PFSK-1 (cell line): ENCODE results near the gene LIN9.

Experiments
- FOXP2 ChIP-seq: optimal IDR thresholded peaks from 2 replicates; pipeline ENCODE3; 2011; ENCODE audit warnings: borderline replicate concordance, control low read depth, inconsistent platforms; ENCODE audit not compliant: insufficient read depth; ENCODE audit errors: extremely low read length, extremely low read depth
- POLR2AphosphoS5 ChIP-seq: IDR thresholded peaks from 2 replicates; pipeline ENCODE4 v1.6.1; 2012; ENCODE audit warnings: low read depth, mild to moderate bottlenecking, control low read depth, low read length, moderate library complexity
- REST ChIP-seq, 2 experiments: IDR thresholded peaks; 2 replicates each; pipeline versions ENCODE4 v1.6.1 to v1.8.0; 2011 to 2012; ENCODE audit warnings: low read depth in 2 of 2, low read length in 2 of 2, control low read depth in 1 of 2, inconsistent platforms in 1 of 2, mild to moderate bottlenecking in 1 of 2, moderate library complexity in 1 of 2; ENCODE audit not compliant: insufficient read depth in 1 of 2
- SIN3A ChIP-seq: IDR thresholded peaks from 2 replicates; pipeline ENCODE4 v1.6.1; 2012; ENCODE audit warnings: mild to moderate bottlenecking, low read length, moderate library complexity, borderline replicate concordance; ENCODE audit not compliant: insufficient read depth
- TAF1 ChIP-seq: IDR thresholded peaks from 2 replicates; pipeline ENCODE4 v1.6.1; 2012; ENCODE audit warnings: low read length, control low read depth, borderline replicate concordance; ENCODE audit not compliant: insufficient read depth

LIN9 gene

GRCh38 chr1:226332947-226333346, 24.0 kb upstream of the LIN9 start:
- no peak for TF ChIP-seq TAF1
- no peak for TF ChIP-seq POLR2AphosphoS5
- no peak for TF ChIP-seq SIN3A
- TF ChIP-seq REST (IDR thresholded peaks at IDR 0.05; ENCODE audit: insufficient read depth in 1 of 2, low read depth in 2 of 2, low read length in 2 of 2): no peak
- TF ChIP-seq FOXP2: no peak

GRCh38 chr1:226329237-226329636, 20.3 kb upstream of the LIN9 start:
- TF ChIP-seq SIN3A (no peak), TAF1 (no peak), FOXP2 (no peak), REST (IDR thresholded peaks at IDR 0.05; ENCODE audit: insufficient read depth in 1 of 2, low read depth in 2 of 2, low read length in 2 of 2) (no peak), POLR2AphosphoS5 (no peak)

GRCh38 chr1:226327761-226328162, 18.8 kb upstream of the LIN9 start:
- TF ChIP-seq TAF1: no peak
- no peak for TF ChIP-seq FOXP2
- TF ChIP-seq SIN3A: no peak
- no peak for TF ChIP-seq REST (IDR thresholded peaks at IDR 0.05; ENCODE audit: insufficient read depth in 1 of 2, low read depth in 2 of 2, low read length in 2 of 2)
- no peak for TF ChIP-seq POLR2AphosphoS5

GRCh38 chr1:226325178-226325577, 16.2 kb upstream of the LIN9 start:
- no peak for TF ChIP-seq FOXP2
- TF ChIP-seq SIN3A: no peak
- TF ChIP-seq REST (IDR thresholded peaks at IDR 0.05; ENCODE audit: insufficient read depth in 1 of 2, low read depth in 2 of 2, low read length in 2 of 2): no peak
- TF ChIP-seq POLR2AphosphoS5: no peak

- TF ChIP-seq POLR2AphosphoS5 (no peak), FOXP2 (no peak), TAF1 (no peak), REST (IDR thresholded peaks at IDR 0.05; ENCODE audit: insufficient read depth in 1 of 2, low read depth in 2 of 2, low read length in 2 of 2) (no peak), SIN3A (no peak)
Measured at GRCh38 chr1:226324479-226324878, 15.5 kb upstream of the LIN9 start.
